PC-9 (cell line): ENCODE results near the gene NMNAT2.

Source experiments
- CTCF ChIP-seq: fragments of 200-600 bp; sonication (generic); conservative IDR thresholded peaks from 2 replicates; pipeline ENCODE4 v1.6.1; 2017; ENCODE audit warnings: mixed run types, antibody characterized with exemption, mild to moderate bottlenecking, moderate library complexity
- EZH2 ChIP-seq: fragments of 200-600 bp; sonication (generic); IDR thresholded peaks from 2 replicates; pipeline ENCODE4 v1.8.0; 2017; ENCODE audit warnings: antibody characterized with exemption, low read depth

DNA sequence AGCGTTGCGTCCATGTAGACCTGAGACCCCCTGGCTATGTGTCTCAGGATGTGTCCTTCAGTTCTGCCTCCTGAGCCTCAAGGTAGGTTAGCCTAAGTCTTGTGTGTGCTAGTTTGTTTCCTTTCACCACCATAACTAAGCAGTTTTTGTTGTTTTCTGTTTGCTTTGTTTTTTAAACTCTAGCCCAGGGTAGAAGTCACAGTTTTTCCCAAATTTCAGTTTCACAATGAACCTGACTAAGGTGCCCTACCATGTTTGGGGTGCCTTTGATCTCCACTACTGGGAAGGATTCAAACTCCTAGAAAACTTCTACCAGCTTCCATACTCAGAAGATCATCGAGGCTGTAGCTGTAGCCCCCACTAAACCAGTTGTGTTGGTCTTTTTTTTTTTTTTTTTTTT, 39.3 kb upstream of the NMNAT2 start:
- no peak for TF ChIP-seq CTCF
- no peak for TF ChIP-seq EZH2
